Right lobe of liver (tissue), 6 donors: Measurements from ENCODE around the gene ZBTB8A. TPM values are rescaled to one million over a fixed set of nuclear protein-coding genes. Genes with fewer than 3 reads are reported as not detected.

Experiments
- ATAC-seq, 4 donors: fragments of 200-7000 bp; cut with Tn5 transposase; one replicate each; pipeline ENCODE4 v1.9.1; 2020; ENCODE audit warnings: mild to moderate bottlenecking in 4 of 4, moderate library complexity in 4 of 4
- DNase-seq, 3 donors: peaks; one replicate each; pipeline ENCODE4 v3.0.0-alpha.2; 2020
- H3K27ac ChIP-seq, 3 donors: fragments of 200-600 bp; one replicate each; pipeline ENCODE4 v1.8.0; 2022
- H3K27me3 ChIP-seq, 2 donors: fragments of 200-600 bp; one replicate each; pipeline ENCODE4 v1.8.0; 2022
- H3K36me3 ChIP-seq, 4 donors: fragments of 200-600 bp; sonication (generic) in 1 of 4; one replicate each; pipeline versions ENCODE4 v1.5.1 to v1.8.0; 2017 to 2022; ENCODE audit warnings: control low read depth in 1 of 4
- H3K4me1 ChIP-seq, 4 donors: fragments of 200-600 bp; sonication (generic) in 1 of 4; one replicate each; pipeline versions ENCODE4 v1.5.1 to v1.8.0; 2017 to 2022; ENCODE audit warnings: control low read depth in 1 of 4
- H3K4me3 ChIP-seq, 3 donors: fragments of 200-600 bp; one replicate each; pipeline ENCODE4 v1.8.0; 2022
- H3K9me3 ChIP-seq, 4 donors: fragments of 200-600 bp; sonication (generic) in 1 of 4; one replicate each; pipeline versions ENCODE4 v1.5.1 to v1.8.0; 2017 to 2022; ENCODE audit warnings: control low read depth in 1 of 4
- POLR2A ChIP-seq: fragments of 450-650 bp; IDR thresholded peaks from one replicate; pipeline ENCODE4 v1.6.1; 2017; ENCODE audit warnings: antibody characterized with exemption, mild to moderate bottlenecking
- WGBS: methylation state at CpG from one replicate; pipeline ENCODE4 v1.1.6; 2018; ENCODE audit warnings: low coverage, low lambda C conversion rate; ENCODE audit not compliant: insufficient coverage; ENCODE audit errors: missing lambda C conversion rate; 5-methylcytosine and 5-hydroxymethylcytosine counted together
- intact Hi-C, 2 donors: fragments of 100-400 bp; cut with DNase I; formaldehyde crosslinking; loops; one replicate each; pipeline versions ENCODE4 v1.11.2 to v1.14.1; 2022
- total RNA-seq, 6 experiments: library from RNA; depleted of rRNA in 2 of 6; stranded (reverse); fragments of >200 nt in 2 of 6; fragmentation: NEBNext Ultra II Directional in 3 of 6; extraction: Animal tissue kit (Norgen Biotek cat#: 25700) in 3 of 6; gene quantifications; one replicate each; pipeline versions ENCODE4 v1.1.0 to v1.2.4, GENCODE V29; 2016 to 2023
- TF ChIP-seq, protein P1 (sequence below), 4 donors: fragments of 200-600 bp in 3 of 4; fragments of 450-650 bp in 1 of 4; IDR thresholded peaks; one replicate each; pipeline versions ENCODE4 v1.5.1 to v1.8.0; 2016 to 2022; ENCODE audit warnings: antibody characterized with exemption in 4 of 4, mild to moderate bottlenecking in 2 of 4
- donor health status: DM: no; HTN: yes; CAD: no.
- donor health status: DM: no; HTN: no; CAD: no.
- donor health status: DM: no; HTN: no; CAD: no.
- donor health status: DM: no; HTN: yes; CAD: no.
- donor health status: DM: no; HTN: yes; CAD: no.

The ZBTB8A gene
- total RNA-seq, 6 experiments from 2014 or later = 1.6 to 3.4 (median 2.3) TPM

DNA sequence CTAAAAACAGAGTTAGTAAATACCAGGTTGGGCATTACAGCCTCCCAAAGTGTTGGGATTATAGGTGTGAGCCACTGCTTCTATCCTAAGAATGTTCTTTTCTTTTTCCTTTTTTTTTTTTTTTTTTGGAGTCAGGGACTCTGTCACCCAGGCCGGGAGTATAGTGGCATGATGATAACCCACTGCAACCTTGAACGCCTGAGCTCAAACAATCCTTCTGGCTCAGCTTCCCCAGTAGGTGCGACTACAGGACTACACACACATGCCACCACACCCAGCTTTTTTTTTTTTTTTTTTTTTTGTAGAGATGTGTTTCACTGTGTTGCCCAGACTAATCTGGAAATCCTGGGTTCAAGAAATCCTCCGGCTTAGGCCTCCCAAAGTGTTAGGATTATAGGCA, 105.2 kb downstream of the ZBTB8A start:
- peak in 1 of 4 donors; percentile 48 for ATAC-seq
- 30% methylated on average over 4 of the region's 4 CpGs for WGBS

DNA sequence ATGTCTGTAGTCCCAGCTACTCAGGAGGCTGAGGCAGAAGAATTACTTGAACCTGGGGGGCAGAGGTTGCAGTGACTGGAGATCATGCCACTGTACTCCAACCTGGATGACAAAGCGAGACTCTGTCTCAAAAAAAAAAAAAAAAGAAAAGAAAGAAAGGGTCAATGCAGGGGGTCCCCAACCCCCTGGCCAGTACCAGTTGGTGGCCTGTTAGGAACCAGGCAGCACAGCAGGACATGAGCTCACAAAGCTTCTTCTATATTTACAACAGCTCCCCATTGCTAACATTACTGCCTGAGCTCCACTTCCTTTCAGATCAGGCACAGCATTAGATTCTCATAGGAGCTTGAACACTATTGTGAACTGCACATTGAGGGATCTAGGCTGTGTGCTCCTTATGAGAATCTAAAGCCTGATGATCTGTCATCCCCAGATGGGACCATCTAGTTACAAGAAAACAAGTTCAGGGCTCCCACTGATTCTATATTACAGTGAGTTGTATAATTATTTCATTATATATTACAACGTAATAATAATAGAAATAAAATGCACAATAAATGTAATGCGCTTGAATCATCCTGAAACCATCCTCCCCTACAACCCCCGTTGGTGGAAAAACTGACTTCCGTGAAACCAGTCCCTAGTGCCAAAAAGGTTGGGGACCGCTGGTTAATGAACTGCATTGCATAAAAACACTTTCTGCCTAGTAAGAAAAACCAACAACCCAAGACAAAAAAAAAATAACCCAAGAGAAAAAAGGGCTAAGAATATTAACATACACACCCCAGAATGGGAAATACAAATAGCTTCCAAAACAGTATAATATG, 108.3 kb downstream of the ZBTB8A start:
- intact Hi-C loops = no loop called here
- 57% methylated on average over 6 of the region's 6 CpGs for WGBS
- no peak overlapping the region for H3K27ac ChIP-seq
- DNase-seq = no peak
- ATAC-seq = no peak
- peaks cover 0 to 4% (median 0%) of the 10 kb centered on the region in 4 donors for H3K36me3 ChIP-seq
- H3K4me3 ChIP-seq = no peak overlapping the region
- peaks cover 0 to 21% (median 3%) of the 10 kb centered on the region in 4 donors for H3K4me1 ChIP-seq
- no peaks in the 10 kb centered on the region for H3K9me3 ChIP-seq
- H3K27me3 ChIP-seq = no peaks in the 10 kb centered on the region
- TF ChIP-seq, protein P1, sequence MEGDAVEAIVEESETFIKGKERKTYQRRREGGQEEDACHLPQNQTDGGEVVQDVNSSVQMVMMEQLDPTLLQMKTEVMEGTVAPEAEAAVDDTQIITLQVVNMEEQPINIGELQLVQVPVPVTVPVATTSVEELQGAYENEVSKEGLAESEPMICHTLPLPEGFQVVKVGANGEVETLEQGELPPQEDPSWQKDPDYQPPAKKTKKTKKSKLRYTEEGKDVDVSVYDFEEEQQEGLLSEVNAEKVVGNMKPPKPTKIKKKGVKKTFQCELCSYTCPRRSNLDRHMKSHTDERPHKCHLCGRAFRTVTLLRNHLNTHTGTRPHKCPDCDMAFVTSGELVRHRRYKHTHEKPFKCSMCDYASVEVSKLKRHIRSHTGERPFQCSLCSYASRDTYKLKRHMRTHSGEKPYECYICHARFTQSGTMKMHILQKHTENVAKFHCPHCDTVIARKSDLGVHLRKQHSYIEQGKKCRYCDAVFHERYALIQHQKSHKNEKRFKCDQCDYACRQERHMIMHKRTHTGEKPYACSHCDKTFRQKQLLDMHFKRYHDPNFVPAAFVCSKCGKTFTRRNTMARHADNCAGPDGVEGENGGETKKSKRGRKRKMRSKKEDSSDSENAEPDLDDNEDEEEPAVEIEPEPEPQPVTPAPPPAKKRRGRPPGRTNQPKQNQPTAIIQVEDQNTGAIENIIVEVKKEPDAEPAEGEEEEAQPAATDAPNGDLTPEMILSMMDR (IDR thresholded peaks at IDR 0.05) = no peak
- no peak for TF ChIP-seq POLR2A

More for the DNA sequence above, 105.2 kb downstream of the ZBTB8A start:
- Histone ChIP-seq H3K4me3 (no peak overlapping the region), H3K36me3 (no peaks in the 10 kb centered on the region), H3K9me3 (no peaks in the 10 kb centered on the region), H3K4me1 (peaks cover 0 to 12% (median 0%) of the 10 kb centered on the region in 4 donors), H3K27ac (no peak overlapping the region), H3K27me3 (no peaks in the 10 kb centered on the region)
- intact Hi-C loops = no loop called here
- TF ChIP-seq, protein P1 (IDR thresholded peaks at IDR 0.05) = no peak
- no peak for TF ChIP-seq POLR2A
- no peak for DNase-seq

DNA sequence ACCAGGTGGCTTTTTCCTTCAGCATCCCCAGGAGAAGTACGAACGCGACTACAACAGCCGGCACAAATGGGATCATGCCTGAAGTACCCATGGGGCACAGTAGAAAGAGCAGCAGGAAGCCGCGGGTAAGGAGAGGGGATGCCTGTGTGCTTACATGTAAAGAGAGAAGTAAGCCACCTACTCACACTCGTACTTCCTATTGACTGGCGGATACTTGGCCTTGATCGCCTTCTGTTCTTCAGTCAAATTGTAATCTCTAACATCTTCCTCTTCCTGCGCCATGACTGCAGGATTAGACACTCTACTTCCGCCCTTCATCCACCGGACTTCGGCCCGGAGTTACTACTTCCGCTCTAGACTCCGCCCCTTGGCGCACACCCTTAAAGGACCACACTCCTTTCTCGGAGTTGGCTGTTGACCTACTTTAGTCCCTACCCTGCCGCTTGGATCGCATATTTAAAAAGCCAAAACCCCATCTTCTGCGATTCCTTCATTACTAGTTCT, 111.1 kb downstream of the ZBTB8A start, which contains the start of gene ZBTB8OS:
Gene ZBTB8OS, minus strand, starts transcription at position 303 of the 504 bp plus-strand sequence. Its CDS starts 21 bp downstream, at position 282.
- peak; percentile 71 for TF ChIP-seq POLR2A
- TF ChIP-seq, protein P1 (IDR thresholded peaks at IDR 0.05) = no peak
- H3K9me3 ChIP-seq = no peaks in the 10 kb centered on the region
- peak within 1 kb of the TSS; percentile 98 to 100 (median 99) for H3K27ac ChIP-seq
- DNase-seq (peak; percentile 93 to 94 (median 93)), ATAC-seq (peak; percentile 84 to 90 (median 86))
- intact Hi-C loops = no loop called here
- WGBS = under 1% methylated on average over 21 of the region's 21 CpGs
- H3K36me3 ChIP-seq = peaks cover 0 to 22% (median 5%) of the 10 kb centered on the region in 4 donors
- H3K4me1 ChIP-seq = peaks cover 0 to 36% (median 5%) of the 10 kb centered on the region in 4 donors
- peak within 1 kb of the TSS; percentile 69 to 94 (median 76) for H3K4me3 ChIP-seq
- H3K27me3 ChIP-seq = no peaks in the 10 kb centered on the region

DNA sequence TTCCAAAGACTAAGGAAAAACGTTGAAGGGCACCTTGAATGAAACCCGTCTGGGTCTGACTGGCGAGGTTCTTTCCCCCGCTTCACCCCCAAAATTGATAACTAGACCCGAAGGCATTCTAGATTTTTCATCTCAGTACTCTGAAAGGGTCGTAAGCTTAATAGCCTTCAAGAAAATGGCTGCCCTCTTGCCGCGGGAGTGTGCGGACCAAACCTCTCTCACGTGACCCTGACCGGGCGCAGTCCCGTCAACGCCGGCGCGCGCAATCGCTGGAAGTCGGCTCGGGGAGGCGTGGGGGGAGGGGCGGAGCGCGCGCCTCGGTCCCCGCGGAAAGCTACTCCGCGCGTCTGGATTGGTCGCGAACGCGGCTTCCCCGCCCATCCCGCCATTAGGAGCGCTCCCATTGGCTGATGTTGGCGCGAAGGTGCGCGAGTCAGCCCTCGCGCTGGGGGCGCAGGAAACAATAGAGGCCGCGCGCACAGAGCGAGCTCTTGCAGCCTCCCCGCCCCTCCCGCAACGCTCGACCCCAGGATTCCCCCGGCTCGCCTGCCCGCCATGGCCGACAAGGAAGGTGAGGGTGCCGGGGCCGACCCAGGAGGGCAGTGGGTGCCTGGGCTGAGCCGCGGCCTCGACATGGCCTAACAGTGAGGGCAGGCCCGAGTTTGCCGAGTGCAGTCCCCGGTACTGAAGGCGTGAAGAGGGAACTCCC, 111.7 kb downstream of the ZBTB8A start, which contains the start of gene RBBP4:
Gene RBBP4, plus strand, starts transcription at position 457 of the 709 bp plus-strand sequence. Its CDS starts 99 bp downstream, at position 556.
- intact Hi-C loops = no loop called here
- peak; percentile 88 to 96 (median 94) for ATAC-seq
- Histone ChIP-seq H3K36me3 (peaks cover 0 to 25% (median 5%) of the 10 kb centered on the region in 4 donors), H3K4me1 (peaks cover 0 to 36% (median 5%) of the 10 kb centered on the region in 4 donors), H3K4me3 (peak within 1 kb of the TSS; percentile 69 to 94 (median 76)), H3K27ac (peak within 1 kb of the TSS; percentile 98 to 100 (median 99)), H3K27me3 (no peaks in the 10 kb centered on the region), H3K9me3 (no peaks in the 10 kb centered on the region)
- peak; percentile 98 to 99 (median 98) for DNase-seq
- peak; percentile 79 for TF ChIP-seq POLR2A
- TF ChIP-seq, protein P1 (IDR thresholded peaks at IDR 0.05) = no peak
- 0% methylated on average over 12 of the region's 67 CpGs for WGBS
